Liver (tissue), 9 donors: ENCODE results near the gene CRISP1. TPM values are rescaled to one million over a fixed set of nuclear protein-coding genes. Genes with fewer than 3 reads are reported as not detected.

Experiments used
- DNase-seq: peaks from one replicate; pipeline ENCODE4 v3.0.0-alpha.2; 2017; ENCODE audit warnings: low spot score
- H3K27ac ChIP-seq, 2 donors: one replicate each; pipeline ENCODE4 v1.7.0; 2013; ENCODE audit warnings: inconsistent platforms in 2 of 2, low read length in 2 of 2, control low read depth in 1 of 2, low read depth in 1 of 2, mild to moderate bottlenecking in 1 of 2
- H3K27me3 ChIP-seq, 4 donors: one replicate each; pipeline versions ENCODE4 v1.6.1 to v1.7.0; 2013; ENCODE audit warnings: low read length in 3 of 4, inconsistent platforms in 1 of 4, mild to moderate bottlenecking in 1 of 4, moderate library complexity in 1 of 4; ENCODE audit not compliant: control insufficient read depth in 4 of 4, insufficient read depth in 4 of 4
- H3K36me3 ChIP-seq, 4 donors: one replicate each; pipeline versions ENCODE4 v1.6.1 to v1.7.0; 2013; ENCODE audit warnings: low read length in 3 of 4, mild to moderate bottlenecking in 3 of 4, low read depth in 1 of 4, moderate library complexity in 1 of 4; ENCODE audit not compliant: control insufficient read depth in 4 of 4, insufficient read depth in 3 of 4
- H3K4me1 ChIP-seq, 4 donors: one replicate each; pipeline versions ENCODE4 v1.6.1 to v1.7.0; 2013; ENCODE audit warnings: low read length in 3 of 4, mild to moderate bottlenecking in 3 of 4, moderate library complexity in 1 of 4; ENCODE audit not compliant: control insufficient read depth in 4 of 4, insufficient read depth in 4 of 4
- H3K4me3 ChIP-seq, 3 donors: one replicate each; pipeline versions ENCODE4 v1.6.1 to v1.7.0; 2013; ENCODE audit warnings: low read length in 3 of 3, control low read depth in 1 of 3, low read depth in 1 of 3, mild to moderate bottlenecking in 1 of 3
- H3K9ac ChIP-seq, 2 donors: one replicate each; pipeline ENCODE4 v1.7.0; 2013; ENCODE audit warnings: low read length in 2 of 2, mild to moderate bottlenecking in 2 of 2, moderate library complexity in 2 of 2, control low read depth in 1 of 2, low read depth in 1 of 2
- H3K9me3 ChIP-seq, 4 donors: one replicate each; pipeline versions ENCODE4 v1.6.1 to v1.7.0; 2013; ENCODE audit warnings: low read length in 3 of 4; ENCODE audit not compliant: control insufficient read depth in 4 of 4
- EGR1 ChIP-seq, 2 donors: IDR thresholded peaks; 2 replicates each; pipeline ENCODE4 v1.6.1; 2016 to 2018; ENCODE audit warnings: antibody characterized with exemption in 2 of 2, low read depth in 2 of 2
- FOXA1 ChIP-seq: IDR thresholded peaks from 2 replicates; pipeline ENCODE4 v1.6.1; 2016; ENCODE audit warnings: antibody characterized with exemption
- FOXA2 ChIP-seq: IDR thresholded peaks from 2 replicates; pipeline ENCODE4 v1.6.1; 2016; ENCODE audit warnings: antibody characterized with exemption
- GABPA ChIP-seq, 2 donors: IDR thresholded peaks in 1 of 2; conservative IDR thresholded peaks in 1 of 2; 2 replicates each; pipeline ENCODE4 v1.6.1; 2016; ENCODE audit warnings: antibody characterized with exemption in 2 of 2, mild to moderate bottlenecking in 1 of 2, moderate library complexity in 1 of 2
- HNF4A ChIP-seq, 2 donors: conservative IDR thresholded peaks; 2 replicates each; pipeline ENCODE4 v1.6.1; 2016; ENCODE audit warnings: antibody characterized with exemption in 2 of 2, mild to moderate bottlenecking in 2 of 2
- HNF4G ChIP-seq: IDR thresholded peaks from 2 replicates; pipeline ENCODE4 v1.6.1; 2016; ENCODE audit warnings: antibody characterized with exemption
- JUND ChIP-seq, 2 donors: IDR thresholded peaks; 2 replicates each; pipeline ENCODE4 v1.6.1; 2016; ENCODE audit warnings: antibody characterized with exemption in 2 of 2
- NR2F2 ChIP-seq: IDR thresholded peaks from 2 replicates; pipeline ENCODE4 v1.6.1; 2016; ENCODE audit warnings: antibody characterized with exemption
- RAD21 ChIP-seq, 2 donors: IDR thresholded peaks; 2 replicates each; pipeline ENCODE4 v1.6.1; 2016; ENCODE audit warnings: antibody characterized with exemption in 2 of 2, mild to moderate bottlenecking in 2 of 2
- RXRA ChIP-seq, 2 donors: IDR thresholded peaks; 2 replicates each; pipeline ENCODE4 v1.6.1; 2017 to 2018; ENCODE audit warnings: antibody characterized with exemption in 2 of 2, mild to moderate bottlenecking in 1 of 2
- SP1 ChIP-seq: IDR thresholded peaks from 2 replicates; pipeline ENCODE4 v1.6.1; 2018; ENCODE audit warnings: antibody characterized with exemption, mild to moderate bottlenecking
- TAF1 ChIP-seq: conservative IDR thresholded peaks from 2 replicates; pipeline ENCODE4 v1.6.1; 2016; ENCODE audit warnings: antibody characterized with exemption, mild to moderate bottlenecking
- YY1 ChIP-seq: IDR thresholded peaks from 2 replicates; pipeline ENCODE4 v1.6.1; 2016; ENCODE audit warnings: antibody characterized with exemption, mild to moderate bottlenecking
- WGBS: extraction: QIAGEN DNeasy Blood & Tissue Kit; methylation state at CpG from one replicate; pipeline ENCODE4 v1.1.7; 2013; 5-methylcytosine and 5-hydroxymethylcytosine counted together
- polyA plus RNA-seq, 2 donors: library from polyadenylated mRNA; stranded (reverse) in 1 of 2; unstranded in 1 of 2; fragments of 200-250 nt in 1 of 2; fragments of >200 nt in 1 of 2; fragmentation: Nextera tagmentation in 1 of 2; extraction: Ambion mirVana in 1 of 2; gene quantifications; one replicate each; pipeline versions ENCODE4 v1.2.1 to v1.2.3, GENCODE V29; 2013 to 2015
- total RNA-seq, 2 donors: library from RNA; depleted of rRNA; stranded (reverse); fragments of >200 nt; gene quantifications; one replicate each; pipeline ENCODE4 v1.2.3, GENCODE V29; 2014
- TF ChIP-seq, protein P1 (sequence below): IDR thresholded peaks from 2 replicates; pipeline ENCODE4 v1.6.1; 2016; ENCODE audit warnings: antibody characterized with exemption
- TF ChIP-seq, protein P2 (sequence below): IDR thresholded peaks from 2 replicates; pipeline ENCODE4 v1.6.1; 2016; ENCODE audit warnings: antibody characterized with exemption
- TF ChIP-seq, protein P3 (sequence below): IDR thresholded peaks from 2 replicates; pipeline ENCODE4 v1.6.1; 2016; ENCODE audit warnings: antibody characterized with exemption
- TF ChIP-seq, protein P4 (sequence below): IDR thresholded peaks from 2 replicates; pipeline ENCODE4 v1.6.1; 2016; ENCODE audit warnings: antibody characterized with exemption, mild to moderate bottlenecking
- TF ChIP-seq, protein P5 (sequence below): fragments of 150-350 bp; IDR thresholded peaks from 2 replicates; pipeline ENCODE4 v1.5.1; 2017; ENCODE audit warnings: improper control_type of control experiment, low read depth, low read length; ENCODE audit not compliant: missing input control
- donor health status: healthy.
- donor health status: healthy.
- donor health status: healthy.
- donor health status: healthy.
- donor health status: healthy.

CRISP1 gene
- total and polyA plus RNA-seq, 4 donors: not detected

DNA sequence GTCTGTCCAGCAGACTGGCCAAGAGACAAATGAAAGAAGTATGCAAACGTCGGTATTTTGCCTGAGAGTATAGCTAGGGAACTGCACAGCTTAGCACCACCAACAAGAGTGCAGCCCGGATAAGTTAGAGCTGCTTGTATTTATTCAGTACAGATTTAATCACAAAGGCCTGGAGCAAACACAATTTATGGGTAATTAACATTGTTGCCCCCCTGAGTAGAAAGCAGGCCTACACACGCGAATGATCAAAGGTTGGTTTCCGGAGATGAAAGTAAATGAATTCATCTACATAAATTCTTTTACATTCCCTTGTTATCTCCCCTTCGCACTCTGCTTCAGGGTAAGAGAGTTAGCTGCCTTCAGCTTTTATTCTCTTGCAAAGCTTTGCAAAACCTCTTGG is 24.7 kb upstream of the CRISP1 start (continued):
- TF ChIP-seq TAF1 (no peak), GABPA (IDR thresholded peaks at IDR 0.05 in 1 of 2, conservative IDR thresholded peaks at IDR 0.05 in 1 of 2) (no peak), YY1 (no peak), NR2F2 (no peak), EGR1 (IDR thresholded peaks at IDR 0.05; ENCODE audit: low read depth in 2 of 2) (no peak), FOXA2 (no peak), HNF4G (no peak)
- TF ChIP-seq, protein P1, sequence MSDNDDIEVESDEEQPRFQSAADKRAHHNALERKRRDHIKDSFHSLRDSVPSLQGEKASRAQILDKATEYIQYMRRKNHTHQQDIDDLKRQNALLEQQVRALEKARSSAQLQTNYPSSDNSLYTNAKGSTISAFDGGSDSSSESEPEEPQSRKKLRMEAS: no peak

DNA sequence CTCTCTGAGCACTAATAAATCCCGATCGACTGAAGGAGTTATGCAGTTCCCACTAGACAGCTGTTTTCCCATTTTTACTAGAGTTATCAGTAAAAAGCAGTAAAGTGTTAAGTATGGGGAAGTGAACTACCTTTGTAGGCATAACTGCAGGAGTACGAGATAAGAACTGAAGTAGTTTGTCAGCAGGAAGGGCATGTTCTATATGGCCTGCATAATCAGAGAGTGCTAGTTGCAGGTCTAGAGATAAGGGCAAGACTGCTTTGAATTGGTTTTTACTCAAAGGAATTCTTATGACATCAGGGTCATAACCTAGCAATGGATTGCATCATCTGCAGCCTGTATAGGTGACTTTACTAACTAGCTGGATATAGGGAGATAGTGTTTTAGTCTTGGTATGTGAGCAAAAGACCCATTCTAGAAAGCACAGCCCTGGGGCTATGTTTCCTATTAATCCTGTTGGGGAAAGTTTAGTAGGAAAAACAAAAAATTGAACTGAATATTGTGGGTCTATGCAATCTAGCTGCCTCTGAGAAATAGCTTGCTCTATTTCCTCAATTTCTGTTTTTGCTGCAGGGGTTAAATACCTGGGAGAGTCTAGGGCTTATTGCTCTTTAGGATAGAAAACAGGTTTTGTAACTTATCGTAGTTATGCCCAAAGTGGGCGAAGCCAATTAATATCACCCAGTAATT is 22.6 kb upstream of the CRISP1 start:
- TF ChIP-seq EGR1 (IDR thresholded peaks at IDR 0.05; ENCODE audit: low read depth in 2 of 2): no peak
- no peak for TF ChIP-seq FOXA1
- TF ChIP-seq HNF4A (conservative IDR thresholded peaks at IDR 0.05): no peak
- TF ChIP-seq, protein P2, sequence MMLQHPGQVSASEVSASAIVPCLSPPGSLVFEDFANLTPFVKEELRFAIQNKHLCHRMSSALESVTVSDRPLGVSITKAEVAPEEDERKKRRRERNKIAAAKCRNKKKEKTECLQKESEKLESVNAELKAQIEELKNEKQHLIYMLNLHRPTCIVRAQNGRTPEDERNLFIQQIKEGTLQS: no peak
- H3K27ac ChIP-seq: no peak overlapping the region
- no peak for DNase-seq
- H3K9ac ChIP-seq: no peak overlapping the region
- H3K4me3 ChIP-seq: no peak overlapping the region
- no peaks in the 10 kb centered on the region for H3K4me1 ChIP-seq
- no peaks in the 10 kb centered on the region for H3K9me3 ChIP-seq
- no peaks in the 10 kb centered on the region for H3K36me3 ChIP-seq
- 76% methylated on average over 5 of the region's 5 CpGs for WGBS
- no peaks in the 10 kb centered on the region for H3K27me3 ChIP-seq

DNA sequence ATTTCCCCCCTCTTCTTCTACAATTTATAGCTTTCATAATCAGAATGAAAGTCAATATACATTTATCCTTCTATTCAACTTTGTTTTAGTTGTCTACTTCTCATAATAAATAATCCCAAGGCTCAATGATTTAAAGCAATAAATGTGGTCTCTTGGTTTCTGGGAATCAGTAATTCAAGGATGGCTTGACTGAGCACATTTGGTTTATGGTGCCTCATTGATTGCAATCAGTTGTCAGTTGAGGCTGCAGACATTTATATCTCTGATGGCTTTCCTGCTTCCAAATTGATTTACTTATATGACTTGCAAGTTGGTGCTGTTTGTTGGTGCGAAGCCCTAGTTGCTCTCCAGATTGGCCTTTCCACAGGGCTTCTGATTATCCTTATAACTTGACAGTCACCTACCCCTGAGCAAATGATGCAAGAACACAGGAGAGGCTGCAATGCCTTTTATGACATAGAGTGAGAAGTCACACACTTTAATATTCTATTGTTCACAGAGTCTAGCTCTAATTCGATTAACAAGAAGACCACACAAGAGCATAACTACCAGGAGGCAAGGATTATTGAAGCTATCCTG is 2.7 kb upstream of the CRISP1 start:
- H3K27me3 ChIP-seq: no peaks in the 10 kb centered on the region
- no peaks in the 10 kb centered on the region for H3K9me3 ChIP-seq
- H3K4me3 ChIP-seq: no peak overlapping the region
- no peak for DNase-seq
- no peak overlapping the region for H3K9ac ChIP-seq
- no peak for TF ChIP-seq NR2F2
- no peak for TF ChIP-seq EGR1 (IDR thresholded peaks at IDR 0.05; ENCODE audit: low read depth in 2 of 2)
- TF ChIP-seq, protein P3, sequence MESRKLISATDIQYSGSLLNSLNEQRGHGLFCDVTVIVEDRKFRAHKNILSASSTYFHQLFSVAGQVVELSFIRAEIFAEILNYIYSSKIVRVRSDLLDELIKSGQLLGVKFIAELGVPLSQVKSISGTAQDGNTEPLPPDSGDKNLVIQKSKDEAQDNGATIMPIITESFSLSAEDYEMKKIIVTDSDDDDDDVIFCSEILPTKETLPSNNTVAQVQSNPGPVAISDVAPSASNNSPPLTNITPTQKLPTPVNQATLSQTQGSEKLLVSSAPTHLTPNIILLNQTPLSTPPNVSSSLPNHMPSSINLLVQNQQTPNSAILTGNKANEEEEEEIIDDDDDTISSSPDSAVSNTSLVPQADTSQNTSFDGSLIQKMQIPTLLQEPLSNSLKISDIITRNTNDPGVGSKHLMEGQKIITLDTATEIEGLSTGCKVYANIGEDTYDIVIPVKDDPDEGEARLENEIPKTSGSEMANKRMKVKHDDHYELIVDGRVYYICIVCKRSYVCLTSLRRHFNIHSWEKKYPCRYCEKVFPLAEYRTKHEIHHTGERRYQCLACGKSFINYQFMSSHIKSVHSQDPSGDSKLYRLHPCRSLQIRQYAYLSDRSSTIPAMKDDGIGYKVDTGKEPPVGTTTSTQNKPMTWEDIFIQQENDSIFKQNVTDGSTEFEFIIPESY: no peak
- no peak for TF ChIP-seq FOXA2
- no peak for TF ChIP-seq RXRA (IDR thresholded peaks at IDR 0.05)
- TF ChIP-seq SP1: no peak
- TF ChIP-seq RAD21 (IDR thresholded peaks at IDR 0.05): no peak
- TF ChIP-seq, protein P4, sequence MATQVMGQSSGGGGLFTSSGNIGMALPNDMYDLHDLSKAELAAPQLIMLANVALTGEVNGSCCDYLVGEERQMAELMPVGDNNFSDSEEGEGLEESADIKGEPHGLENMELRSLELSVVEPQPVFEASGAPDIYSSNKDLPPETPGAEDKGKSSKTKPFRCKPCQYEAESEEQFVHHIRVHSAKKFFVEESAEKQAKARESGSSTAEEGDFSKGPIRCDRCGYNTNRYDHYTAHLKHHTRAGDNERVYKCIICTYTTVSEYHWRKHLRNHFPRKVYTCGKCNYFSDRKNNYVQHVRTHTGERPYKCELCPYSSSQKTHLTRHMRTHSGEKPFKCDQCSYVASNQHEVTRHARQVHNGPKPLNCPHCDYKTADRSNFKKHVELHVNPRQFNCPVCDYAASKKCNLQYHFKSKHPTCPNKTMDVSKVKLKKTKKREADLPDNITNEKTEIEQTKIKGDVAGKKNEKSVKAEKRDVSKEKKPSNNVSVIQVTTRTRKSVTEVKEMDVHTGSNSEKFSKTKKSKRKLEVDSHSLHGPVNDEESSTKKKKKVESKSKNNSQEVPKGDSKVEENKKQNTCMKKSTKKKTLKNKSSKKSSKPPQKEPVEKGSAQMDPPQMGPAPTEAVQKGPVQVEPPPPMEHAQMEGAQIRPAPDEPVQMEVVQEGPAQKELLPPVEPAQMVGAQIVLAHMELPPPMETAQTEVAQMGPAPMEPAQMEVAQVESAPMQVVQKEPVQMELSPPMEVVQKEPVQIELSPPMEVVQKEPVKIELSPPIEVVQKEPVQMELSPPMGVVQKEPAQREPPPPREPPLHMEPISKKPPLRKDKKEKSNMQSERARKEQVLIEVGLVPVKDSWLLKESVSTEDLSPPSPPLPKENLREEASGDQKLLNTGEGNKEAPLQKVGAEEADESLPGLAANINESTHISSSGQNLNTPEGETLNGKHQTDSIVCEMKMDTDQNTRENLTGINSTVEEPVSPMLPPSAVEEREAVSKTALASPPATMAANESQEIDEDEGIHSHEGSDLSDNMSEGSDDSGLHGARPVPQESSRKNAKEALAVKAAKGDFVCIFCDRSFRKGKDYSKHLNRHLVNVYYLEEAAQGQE: no peak
- TF ChIP-seq, protein P2: no peak
- no peak for TF ChIP-seq HNF4A (conservative IDR thresholded peaks at IDR 0.05)
- TF ChIP-seq HNF4G: no peak
- no peak for TF ChIP-seq YY1
- TF ChIP-seq JUND (IDR thresholded peaks at IDR 0.05): no peak
- no peak for TF ChIP-seq TAF1
- TF ChIP-seq FOXA1: no peak
- TF ChIP-seq, protein P5, sequence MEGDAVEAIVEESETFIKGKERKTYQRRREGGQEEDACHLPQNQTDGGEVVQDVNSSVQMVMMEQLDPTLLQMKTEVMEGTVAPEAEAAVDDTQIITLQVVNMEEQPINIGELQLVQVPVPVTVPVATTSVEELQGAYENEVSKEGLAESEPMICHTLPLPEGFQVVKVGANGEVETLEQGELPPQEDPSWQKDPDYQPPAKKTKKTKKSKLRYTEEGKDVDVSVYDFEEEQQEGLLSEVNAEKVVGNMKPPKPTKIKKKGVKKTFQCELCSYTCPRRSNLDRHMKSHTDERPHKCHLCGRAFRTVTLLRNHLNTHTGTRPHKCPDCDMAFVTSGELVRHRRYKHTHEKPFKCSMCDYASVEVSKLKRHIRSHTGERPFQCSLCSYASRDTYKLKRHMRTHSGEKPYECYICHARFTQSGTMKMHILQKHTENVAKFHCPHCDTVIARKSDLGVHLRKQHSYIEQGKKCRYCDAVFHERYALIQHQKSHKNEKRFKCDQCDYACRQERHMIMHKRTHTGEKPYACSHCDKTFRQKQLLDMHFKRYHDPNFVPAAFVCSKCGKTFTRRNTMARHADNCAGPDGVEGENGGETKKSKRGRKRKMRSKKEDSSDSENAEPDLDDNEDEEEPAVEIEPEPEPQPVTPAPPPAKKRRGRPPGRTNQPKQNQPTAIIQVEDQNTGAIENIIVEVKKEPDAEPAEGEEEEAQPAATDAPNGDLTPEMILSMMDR: no peak
- TF ChIP-seq, protein P1: no peak
- TF ChIP-seq GABPA (IDR thresholded peaks at IDR 0.05 in 1 of 2, conservative IDR thresholded peaks at IDR 0.05 in 1 of 2): no peak
- WGBS: 46% methylated on average over 2 of the region's 2 CpGs
- H3K27ac ChIP-seq: no peak overlapping the region
- H3K36me3 ChIP-seq: no peaks in the 10 kb centered on the region
- H3K4me1 ChIP-seq: no peaks in the 10 kb centered on the region
